HG02840 (cell line): Measurements from ENCODE around the gene COL20A1.

Experiments used
- ATAC-seq: cut with Tn5 transposase; IDR thresholded peaks from one replicate; pipeline ENCODE4 v1.9.1; 2021; ENCODE audit warnings: mild to moderate bottlenecking, moderate library complexity, moderate number of reproducible peaks; ENCODE audit not compliant: unreplicated experiment, low FRiP score

The COL20A1 gene

DNA sequence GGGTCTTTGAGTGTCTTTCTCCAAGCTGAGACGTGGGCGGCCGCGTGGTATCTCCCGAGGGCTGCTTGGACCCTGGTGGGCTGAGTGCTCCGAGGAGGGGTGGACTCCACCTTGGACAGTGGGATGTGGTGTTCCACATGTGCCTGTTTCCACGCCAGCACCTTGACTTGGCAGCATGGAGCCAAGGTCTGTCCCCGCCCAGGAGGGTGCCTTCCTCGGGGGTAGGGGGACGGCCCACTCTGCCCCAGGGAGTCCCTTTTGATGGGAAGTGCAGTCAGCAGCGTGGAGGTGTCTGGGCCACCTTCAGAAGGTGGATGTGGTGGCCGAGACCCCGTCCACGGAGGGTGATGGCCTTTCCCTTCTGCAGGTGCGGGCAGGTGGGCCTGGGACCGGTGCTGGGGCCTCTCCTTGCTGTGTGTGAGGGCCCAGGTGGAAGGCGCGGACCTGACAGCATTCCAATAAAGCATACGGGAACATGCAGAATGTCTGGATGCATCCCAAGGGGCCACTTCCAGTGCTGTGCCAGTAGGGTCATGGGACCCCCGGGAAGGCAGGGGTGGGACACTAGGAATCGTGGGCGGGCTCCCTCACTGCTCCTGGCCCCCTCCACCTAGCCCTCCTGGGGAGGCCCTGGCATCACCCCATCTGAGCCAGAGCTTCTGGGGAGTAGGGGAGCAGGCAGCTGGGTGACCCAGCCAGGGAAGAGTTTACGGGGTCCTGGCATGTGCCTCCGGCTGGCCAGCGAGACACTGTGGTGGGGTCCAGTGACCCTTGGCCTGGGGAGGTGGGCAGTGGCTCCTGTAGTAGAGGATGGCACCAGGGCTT lies 3.5 kb upstream of the COL20A1 start:
- ATAC-seq: no peak

GRCh38 chr20:63290136-63290676 lies 2.8 kb upstream of the COL20A1 start:
- ATAC-seq: no peak

- ATAC-seq: no peak
These were observed 2.1 kb upstream of the COL20A1 start for GRCh38 chr20:63290677-63291472.

GRCh38 chr20:63291811-63292210 lies 1.2 kb upstream of the COL20A1 start:
- no peak for ATAC-seq

GRCh38 chr20:63292292-63292701 lies 689 bp upstream of the COL20A1 start:
- ATAC-seq: no peak

GRCh38 chr20:63293456-63293855 lies 470 bp downstream of the COL20A1 start:
- no peak for ATAC-seq

GRCh38 chr20:63293871-63294535 lies 1.0 kb downstream of the COL20A1 start:
- no peak for ATAC-seq

GRCh38 chr20:63294536-63294900 lies 1.5 kb downstream of the COL20A1 start:
- no peak for ATAC-seq

DNA sequence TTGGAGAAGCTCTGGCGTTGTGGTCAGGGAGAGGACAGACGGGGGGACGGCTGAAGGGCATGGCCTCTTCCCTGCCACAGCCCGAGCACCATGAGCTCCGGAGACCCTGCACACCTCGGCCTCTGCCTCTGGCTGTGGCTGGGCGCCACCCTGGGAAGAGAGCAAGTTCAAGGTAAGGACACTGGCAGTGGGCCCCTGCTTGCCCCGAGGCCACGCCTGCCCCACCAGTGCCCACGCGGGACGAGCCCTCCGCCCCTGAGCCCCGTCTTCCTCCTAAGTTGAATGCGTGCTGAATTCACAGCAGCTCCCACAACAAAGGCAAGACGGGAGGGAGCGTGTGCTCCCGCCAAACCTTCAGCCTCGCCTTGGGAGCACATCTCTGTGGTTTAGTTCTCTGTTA lies 2.0 kb downstream of the COL20A1 start:
- no peak for ATAC-seq

DNA sequence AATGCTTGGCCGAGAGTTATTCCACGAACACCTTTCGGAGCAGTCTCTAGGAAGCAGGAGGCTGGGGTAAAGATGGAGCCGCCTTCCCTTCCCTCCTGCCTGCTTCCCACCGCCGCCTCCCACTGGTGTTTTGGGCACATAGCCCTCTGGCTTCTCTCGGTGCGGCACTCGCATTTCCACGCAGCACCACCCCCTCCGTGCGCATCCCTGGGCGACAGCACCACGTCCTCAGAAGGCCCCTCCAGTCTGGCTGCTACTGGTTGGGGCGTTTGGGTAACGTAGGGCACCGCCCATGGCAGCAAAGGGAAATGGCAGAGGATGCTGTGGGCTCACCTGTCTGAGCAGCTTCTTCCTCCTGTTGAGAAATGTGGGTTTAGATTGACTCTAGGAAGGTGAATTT lies 2.4 kb downstream of the COL20A1 start:
- no peak for ATAC-seq

DNA sequence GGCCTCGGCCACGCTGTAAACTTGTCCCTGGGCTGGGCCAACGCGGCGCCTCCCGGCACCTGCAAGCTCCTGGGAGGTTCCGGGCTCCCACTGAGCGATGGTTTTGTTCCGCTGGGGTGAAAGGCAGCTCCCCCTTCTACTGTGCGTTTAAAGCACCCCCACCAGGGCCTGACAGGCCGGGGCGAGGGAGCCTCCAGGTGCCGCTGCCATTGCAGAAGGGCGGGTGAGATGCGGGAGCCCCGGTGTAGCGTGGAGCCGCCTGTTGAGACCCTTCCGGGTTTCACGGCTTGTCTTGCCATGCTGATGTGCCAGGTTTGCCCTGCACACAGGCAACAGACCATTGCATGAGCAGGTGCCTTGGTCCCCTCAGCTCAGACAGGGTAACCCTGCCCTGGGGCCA lies 2.9 kb downstream of the COL20A1 start:
- no peak for ATAC-seq

- ATAC-seq: no peak
These were observed 3.7 kb downstream of the COL20A1 start for GRCh38 chr20:63296531-63297299.

GRCh38 chr20:63297371-63297781 lies 4.4 kb downstream of the COL20A1 start:
- ATAC-seq: no peak

- no peak for ATAC-seq
These were observed 5.0 kb downstream of the COL20A1 start for GRCh38 chr20:63297796-63298572.

- ATAC-seq: no peak
These were observed 5.8 kb downstream of the COL20A1 start for GRCh38 chr20:63298731-63299312.

- no peak for ATAC-seq
These were observed 8.7 kb downstream of the COL20A1 start for GRCh38 chr20:63301671-63302070.

GRCh38 chr20:63303095-63303666 lies 10.2 kb downstream of the COL20A1 start:
- no peak for ATAC-seq

DNA sequence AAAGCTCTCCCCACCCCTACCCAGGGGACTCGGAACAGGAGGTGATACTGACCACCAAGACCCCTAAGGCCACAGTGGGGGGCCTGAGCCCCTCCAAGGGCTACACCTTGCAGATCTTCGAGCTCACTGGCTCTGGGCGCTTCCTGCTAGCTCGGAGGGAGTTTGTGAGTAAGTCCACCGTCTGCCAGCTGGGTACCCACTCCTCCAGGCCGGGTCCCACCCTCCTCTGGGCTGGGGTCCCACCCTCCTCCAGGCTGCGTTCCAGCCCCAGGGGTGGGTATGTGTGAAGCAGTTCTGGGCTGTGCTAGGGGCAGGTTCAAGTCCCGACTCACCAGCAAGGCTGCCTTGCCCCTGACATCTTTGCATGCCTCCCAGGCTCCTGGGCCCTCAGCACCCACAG lies 12.4 kb downstream of the COL20A1 start:
- ATAC-seq: no peak
